Lung microvascular endothelial cell (primary cell): ENCODE results near the gene AK1. TPM values are rescaled to one million over a fixed set of nuclear protein-coding genes. Genes with fewer than 3 reads are reported as not detected.
A peak's percentile ranks its signal among the peaks of the same experiment; 100 is the strongest.

Source experiments
- DNase-seq, 2 donors: peaks; one replicate each; pipeline versions ENCODE4 v3.0.0 to v3.0.0-alpha.2; 2010; ENCODE audit warnings: low read depth in 2 of 2
- total RNA-seq: library from RNA; depleted of rRNA; stranded (reverse); fragments of >200 nt; gene quantifications from 2 replicates; pipeline ENCODE4 v1.2.1, GENCODE V29; 2014

AK1 gene
- total RNA-seq, 1 donor from 2014 or later = 22.0 TPM

DNA sequence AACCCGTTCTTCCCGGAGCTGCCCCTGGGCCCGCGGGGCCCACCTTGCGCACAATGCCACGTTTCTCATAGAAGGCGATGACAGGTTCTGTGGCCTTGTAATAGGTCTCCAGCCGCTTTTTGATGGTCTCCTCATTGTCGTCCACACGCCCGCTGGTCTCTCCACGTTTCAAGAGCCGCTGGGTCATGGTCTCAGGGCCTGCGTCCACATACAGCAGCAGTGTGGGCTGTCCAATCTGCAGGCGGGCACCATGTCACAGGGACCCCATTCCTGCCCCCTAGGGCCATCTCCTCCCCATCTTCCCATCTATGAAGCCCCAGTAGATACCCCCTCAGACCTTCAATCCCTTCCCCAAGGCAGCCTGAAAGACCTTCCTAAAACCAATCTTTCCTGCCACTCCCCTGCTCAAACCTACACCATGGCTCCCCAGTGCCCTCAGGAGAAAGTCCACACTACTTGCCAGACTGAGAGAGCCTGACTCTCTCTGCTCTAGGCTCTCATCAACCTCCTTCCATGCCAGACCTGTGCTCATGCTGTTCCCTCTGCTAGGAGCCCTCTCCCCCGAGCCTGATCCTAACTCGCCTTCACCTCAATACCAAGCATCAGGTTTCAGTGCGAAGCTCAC, 9.1 kb downstream of the AK1 start:
- no peak for DNase-seq

- peak in 1 of 2 donors; percentile 73 for DNase-seq
These were observed 9.9 kb downstream of the AK1 start for GRCh38 chr9:127867356-127868277.

DNA sequence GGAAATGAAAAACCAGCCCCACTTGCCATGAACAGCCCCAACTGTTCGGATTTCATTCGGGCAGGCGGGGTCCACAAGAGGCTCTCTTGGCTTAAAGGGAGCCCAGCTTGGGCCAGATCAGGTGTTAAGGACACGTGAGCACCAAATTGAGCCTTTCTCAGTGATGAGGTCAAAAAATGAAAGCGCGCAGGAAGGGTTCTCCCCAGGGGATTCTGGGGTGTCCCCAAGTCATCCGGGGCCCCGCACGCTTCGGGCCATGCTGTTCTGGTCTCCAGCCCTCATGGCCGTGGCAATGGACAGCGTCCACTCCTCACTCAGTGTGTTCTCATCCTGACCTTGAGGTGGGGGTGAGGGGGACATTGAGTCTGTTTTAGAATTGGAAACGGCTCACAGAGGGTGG, 10.9 kb downstream of the AK1 start:
- DNase-seq = no peak

DNA sequence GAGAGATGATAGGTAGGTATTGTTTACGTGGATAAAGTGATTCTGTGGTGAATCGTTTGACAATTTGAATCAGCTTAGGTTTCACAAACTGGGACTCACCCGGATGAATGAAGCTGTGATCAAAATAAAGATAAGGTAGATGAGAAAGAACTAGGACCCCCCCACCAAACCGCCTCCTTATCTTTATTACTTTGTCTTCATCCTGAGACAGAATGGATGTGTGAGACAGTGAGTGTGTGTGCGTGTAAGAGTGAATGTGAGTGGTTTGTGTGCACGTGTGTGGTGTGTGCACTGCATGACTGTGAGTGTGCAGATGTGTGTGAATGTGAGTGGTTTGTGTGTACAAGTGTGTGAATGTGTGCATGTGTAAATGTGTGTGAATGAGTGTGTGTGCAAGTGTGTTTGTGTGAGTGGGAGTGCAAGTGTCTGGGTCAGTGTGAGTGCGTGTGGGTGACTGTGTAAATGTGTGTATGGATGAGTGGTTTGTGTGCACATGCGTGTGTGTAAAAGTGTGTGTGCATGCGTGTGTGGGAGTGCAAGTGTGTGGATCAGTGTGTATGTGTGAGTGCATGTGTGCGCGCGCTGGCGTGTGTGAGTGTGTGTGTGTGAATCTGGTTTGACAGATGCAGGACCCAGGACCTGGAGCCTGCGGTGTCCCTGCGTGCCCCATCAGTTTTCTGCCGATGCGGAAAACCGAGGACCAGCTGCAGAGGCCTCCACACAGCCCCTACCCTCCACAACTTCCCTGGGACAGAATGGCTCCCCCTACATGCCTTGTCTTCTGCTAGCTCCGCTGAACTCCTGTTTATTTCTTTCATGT, 11.6 kb downstream of the AK1 start:
- no peak for DNase-seq

- DNase-seq = no peak
These were observed 14.3 kb downstream of the AK1 start for GRCh38 chr9:127863191-127863621.

GRCh38 chr9:127862075-127863011, 15.1 kb downstream of the AK1 start:
- peak; percentile 66 to 76 for DNase-seq

GRCh38 chr9:127860779-127861178, 16.7 kb downstream of the AK1 start:
- no peak for DNase-seq

DNA sequence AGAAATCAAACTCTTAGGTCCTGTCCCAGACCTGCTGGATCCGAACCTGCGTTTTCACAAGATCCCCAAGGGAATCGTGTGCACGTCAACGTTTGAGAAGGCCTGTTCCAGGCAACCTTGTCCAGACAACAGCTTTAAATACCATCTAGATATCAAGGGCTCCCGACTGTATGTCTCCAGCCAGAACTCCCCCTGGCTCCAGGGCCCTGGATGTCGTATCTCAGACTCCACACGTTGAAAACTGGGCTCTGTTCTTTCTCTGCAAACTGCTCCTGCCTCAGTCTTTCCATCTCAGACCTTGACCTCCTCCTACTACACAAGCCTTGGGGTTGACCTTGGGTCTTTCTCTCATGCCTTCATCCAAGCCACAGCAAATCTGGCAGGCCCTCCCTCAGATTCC, 17.2 kb downstream of the AK1 start:
- no peak for DNase-seq

- DNase-seq = peak; percentile 49 to 93
These were observed 19.4 kb downstream of the AK1 start for GRCh38 chr9:127858041-127858512.

DNA sequence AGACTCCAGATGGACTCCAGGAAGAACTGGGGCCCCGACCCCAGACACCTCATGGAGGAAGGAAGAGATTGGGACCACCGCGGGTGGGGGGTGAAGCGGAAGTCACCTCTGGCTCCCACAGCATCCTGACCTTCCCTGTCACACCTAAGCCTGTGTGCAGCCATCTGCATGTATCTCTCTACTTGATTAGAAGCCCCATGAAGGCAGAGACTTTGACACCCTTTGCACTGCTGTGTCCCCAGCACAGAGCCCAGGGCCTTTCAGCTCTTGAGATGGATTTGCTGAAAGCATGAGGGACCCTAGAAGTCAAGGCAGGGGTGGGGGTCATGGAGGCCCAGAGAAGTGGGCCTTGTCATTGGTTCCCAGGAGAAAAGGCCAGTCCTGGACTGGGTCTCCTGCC, 20.2 kb downstream of the AK1 start:
- no peak for DNase-seq

- no peak for DNase-seq
These were observed 20.8 kb downstream of the AK1 start for GRCh38 chr9:127856729-127857116.

DNA sequence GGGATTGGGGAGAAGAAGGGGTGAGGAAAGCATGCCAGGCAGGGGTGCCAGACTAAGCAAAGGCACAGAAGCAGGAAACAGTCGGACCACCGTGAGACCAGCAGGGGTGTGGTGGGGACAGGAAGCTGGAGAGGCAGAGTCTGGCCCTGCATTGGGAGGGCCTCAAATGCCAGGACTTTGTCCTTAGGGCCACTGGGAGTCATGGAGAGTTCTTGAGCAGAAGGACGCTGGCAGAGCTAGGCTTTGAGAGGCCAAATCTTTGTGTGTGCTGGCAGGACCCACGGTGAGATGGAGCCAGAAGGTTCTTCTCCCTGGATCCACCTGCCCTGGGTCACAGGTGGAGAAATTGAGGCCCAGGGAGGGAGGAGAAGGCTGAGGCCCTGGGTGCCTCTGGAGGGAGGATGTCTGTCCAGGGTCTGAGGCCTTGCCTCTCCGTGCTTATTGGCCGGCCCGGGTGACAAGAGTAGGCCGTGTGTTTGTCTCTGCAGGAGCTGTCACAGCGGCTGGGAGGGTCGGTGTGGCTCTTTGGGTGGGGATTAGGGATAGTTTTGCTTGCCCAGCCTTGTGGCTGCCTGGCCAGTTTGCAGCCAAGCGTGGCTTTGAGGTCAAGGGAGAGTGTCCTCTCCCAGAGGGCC, 21.3 kb downstream of the AK1 start:
- no peak for DNase-seq

- no peak for DNase-seq
These were observed 22.0 kb downstream of the AK1 start for GRCh38 chr9:127855522-127855921.

- peak in 1 of 2 donors; percentile 24 for DNase-seq
These were observed 22.5 kb downstream of the AK1 start for GRCh38 chr9:127854960-127855359.

GRCh38 chr9:127854184-127854806, 23.2 kb downstream of the AK1 start, which contains the start of gene ENG:
TSS of gene ENG (minus strand) at chr9:127854658. CDS start at chr9:127854355, 303 bp downstream.
- peak; percentile 83 to 86 for DNase-seq

DNA sequence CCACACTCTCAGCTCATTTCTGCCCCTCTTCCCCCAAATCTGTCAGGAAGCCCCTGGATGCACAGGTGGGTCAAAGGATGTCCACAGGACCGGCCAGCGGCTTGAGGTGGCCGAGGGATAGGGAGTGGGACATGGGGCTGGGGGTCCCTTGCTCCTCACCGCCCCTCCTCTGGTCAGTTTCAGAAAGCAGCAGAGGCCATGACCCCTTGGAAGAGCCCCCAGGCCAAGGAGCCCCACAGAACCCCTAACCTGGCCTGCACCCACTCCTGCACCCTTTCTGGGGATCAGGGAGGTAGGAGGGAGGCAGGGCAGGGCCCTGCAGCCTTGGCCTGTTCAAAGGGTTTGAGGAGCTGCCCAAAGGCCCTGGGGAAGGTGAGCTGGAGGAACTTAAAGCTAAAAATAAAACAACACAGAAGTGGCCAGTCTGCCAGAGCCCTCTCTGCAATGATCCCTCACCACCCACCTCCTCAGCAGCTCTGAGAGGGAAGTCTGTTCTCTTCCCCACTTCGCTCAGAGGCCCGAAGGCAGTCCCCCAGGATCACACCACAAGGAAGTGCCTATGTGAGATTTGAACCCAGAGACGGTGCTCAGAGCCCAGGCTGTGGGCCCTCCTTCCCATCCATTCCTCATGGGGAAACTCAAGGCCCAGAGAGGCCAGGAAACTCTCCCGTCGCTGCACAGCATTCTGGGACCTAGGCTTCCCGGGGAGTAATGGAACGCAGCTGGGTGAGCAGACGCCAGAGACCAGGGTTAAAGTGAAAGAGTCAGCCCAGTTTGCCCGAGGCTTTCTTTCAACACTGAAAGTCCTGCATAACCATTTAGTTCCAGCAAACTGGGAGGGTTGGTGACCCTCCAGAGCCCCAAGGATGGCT, 23.9 kb downstream of the AK1 start:
- peak in 1 of 2 donors; percentile 22 for DNase-seq

GRCh38 chr9:127852829-127853228, 24.6 kb downstream of the AK1 start:
- DNase-seq = no peak

GRCh38 chr9:127850286-127850830, 27.1 kb downstream of the AK1 start:
- no peak for DNase-seq
